Adrenal gland (tissue), 5 donors: ENCODE measurements around the gene TBC1D14.

Source experiments
- POLR2A ChIP-seq, 2 donors: fragments of 450-650 bp; IDR thresholded peaks; one replicate each; pipeline ENCODE4 v1.6.1; 2017; ENCODE audit warnings: antibody characterized with exemption in 2 of 2, mild to moderate bottlenecking in 2 of 2, moderate library complexity in 1 of 2
- TF ChIP-seq, protein P1 (sequence below), 6 experiments: fragments of 450-650 bp in 4 of 6; fragments of 200-600 bp in 2 of 6; sonication (generic) in 1 of 6; IDR thresholded peaks; 1 replicate in 5 of 6; 2 replicates in 1 of 6; pipeline versions ENCODE4 v1.5.1 to v1.8.0; 2016 to 2021; ENCODE audit warnings: antibody characterized with exemption in 6 of 6, mild to moderate bottlenecking in 2 of 6, moderate library complexity in 1 of 6
- donor health status: DM: no; HTN: no; CAD: no.

- TF ChIP-seq, protein P1, sequence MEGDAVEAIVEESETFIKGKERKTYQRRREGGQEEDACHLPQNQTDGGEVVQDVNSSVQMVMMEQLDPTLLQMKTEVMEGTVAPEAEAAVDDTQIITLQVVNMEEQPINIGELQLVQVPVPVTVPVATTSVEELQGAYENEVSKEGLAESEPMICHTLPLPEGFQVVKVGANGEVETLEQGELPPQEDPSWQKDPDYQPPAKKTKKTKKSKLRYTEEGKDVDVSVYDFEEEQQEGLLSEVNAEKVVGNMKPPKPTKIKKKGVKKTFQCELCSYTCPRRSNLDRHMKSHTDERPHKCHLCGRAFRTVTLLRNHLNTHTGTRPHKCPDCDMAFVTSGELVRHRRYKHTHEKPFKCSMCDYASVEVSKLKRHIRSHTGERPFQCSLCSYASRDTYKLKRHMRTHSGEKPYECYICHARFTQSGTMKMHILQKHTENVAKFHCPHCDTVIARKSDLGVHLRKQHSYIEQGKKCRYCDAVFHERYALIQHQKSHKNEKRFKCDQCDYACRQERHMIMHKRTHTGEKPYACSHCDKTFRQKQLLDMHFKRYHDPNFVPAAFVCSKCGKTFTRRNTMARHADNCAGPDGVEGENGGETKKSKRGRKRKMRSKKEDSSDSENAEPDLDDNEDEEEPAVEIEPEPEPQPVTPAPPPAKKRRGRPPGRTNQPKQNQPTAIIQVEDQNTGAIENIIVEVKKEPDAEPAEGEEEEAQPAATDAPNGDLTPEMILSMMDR (IDR thresholded peaks at IDR 0.05) = no peak
- TF ChIP-seq POLR2A (IDR thresholded peaks at IDR 0.05) = no peak
Measured at GRCh38 chr4:6926081-6926480, 16.5 kb downstream of the TBC1D14 start.
